G401 (cell line): ENCODE data around the gene WARS2. TPM values are rescaled to one million over a fixed set of nuclear protein-coding genes. Genes with fewer than 3 reads are reported as not detected.
A peak's percentile ranks its signal among the peaks of the same experiment; 100 is the strongest.

Source experiments
- DNase-seq: peaks from one replicate; pipeline ENCODE4 v3.0.0-alpha.2; 2015; ENCODE audit warnings: low spot score
- in situ Hi-C: cut with HindIII; loops from 2 replicates; pipeline ENCODE4 v1.10.0; 2016; ENCODE audit warnings: low sequenced_read_pairs, mixed read lengths
- total RNA-seq: library from RNA; depleted of rRNA; stranded (reverse); fragments of >200 nt; shearing (Covaris generic); gene quantifications from 2 replicates; pipeline ENCODE4 v1.2.3, GENCODE V29; 2014

The WARS2 gene
- total RNA-seq, 1 experiment from 2014 or later = 15.5 TPM

GRCh38 chr1:119046429-119046784 is 94.0 kb downstream of the WARS2 start:
- in situ Hi-C loops = no loop called here
- DNase-seq = no peak

GRCh38 chr1:119045096-119045746 is 95.2 kb downstream of the WARS2 start:
- no peak for DNase-seq
- in situ Hi-C loops = no loop called here

- no peak for DNase-seq
- in situ Hi-C loops = no loop called here
Measured at GRCh38 chr1:119040906-119041305, 99.5 kb downstream of the WARS2 start.

- DNase-seq = no peak
- in situ Hi-C loops = no loop called here
Measured at GRCh38 chr1:119040489-119040888, 100.0 kb downstream of the WARS2 start.

GRCh38 chr1:119038363-119038762 is 102.1 kb downstream of the WARS2 start:
- no peak for DNase-seq
- in situ Hi-C loops = no loop called here

GRCh38 chr1:119034359-119034758 is 106.1 kb downstream of the WARS2 start:
- in situ Hi-C loops = no loop called here
- no peak for DNase-seq

GRCh38 chr1:119032986-119033385 is 107.5 kb downstream of the WARS2 start:
- in situ Hi-C loops = no loop called here
- DNase-seq = no peak

- in situ Hi-C loops = no loop called here
- DNase-seq = no peak
Measured at GRCh38 chr1:119027759-119028158, 112.7 kb downstream of the WARS2 start.

GRCh38 chr1:119026956-119027355 is 113.5 kb downstream of the WARS2 start:
- DNase-seq = no peak
- in situ Hi-C loops = no loop called here

GRCh38 chr1:119015547-119015946 is 124.9 kb downstream of the WARS2 start:
- in situ Hi-C loops = no loop called here
- DNase-seq = no peak

- in situ Hi-C loops = no loop called here
- DNase-seq = no peak
Measured at GRCh38 chr1:119012383-119012782, 128.1 kb downstream of the WARS2 start.

- in situ Hi-C loops = no loop called here
- DNase-seq = no peak
Measured at GRCh38 chr1:119011706-119012105, 128.7 kb downstream of the WARS2 start.

- in situ Hi-C loops = no loop called here
- no peak for DNase-seq
Measured at GRCh38 chr1:119011116-119011515, 129.3 kb downstream of the WARS2 start.

GRCh38 chr1:119010201-119010600 is 130.3 kb downstream of the WARS2 start:
- DNase-seq = no peak

GRCh38 chr1:119009312-119009655 is 131.2 kb downstream of the WARS2 start:
- DNase-seq = no peak
- in situ Hi-C loops = no loop called here

More at GRCh38 chr1:119010201-119010600, 130.3 kb downstream of the WARS2 start:
- in situ Hi-C loops = no loop called here

GRCh38 chr1:119008483-119009311 is 131.8 kb downstream of the WARS2 start:
- peak; percentile 32 for DNase-seq
- in situ Hi-C loops = no loop called here

- in situ Hi-C loops = no loop called here
Measured at GRCh38 chr1:119007670-119008482, 132.6 kb downstream of the WARS2 start.

GRCh38 chr1:119007339-119007669 is 133.1 kb downstream of the WARS2 start:
- no peak for DNase-seq
- in situ Hi-C loops = no loop called here

More at GRCh38 chr1:119007670-119008482, 132.6 kb downstream of the WARS2 start:
- no peak for DNase-seq

- in situ Hi-C loops = no loop called here
- DNase-seq = no peak
Measured at GRCh38 chr1:119006406-119007279, 133.8 kb downstream of the WARS2 start.
